GM23338 (cell line): ENCODE results near the gene ECHDC3. TPM values are rescaled to one million over a fixed set of nuclear protein-coding genes. Genes with fewer than 3 reads are reported as not detected.

Experiments used
- ATAC-seq: fragments of 200-7000 bp; cut with Tn5 transposase; 3 replicates; pipeline ENCODE4 v1.9.1; 2020
- DNase-seq: peaks from one replicate; pipeline ENCODE4 v3.0.0-alpha.2; 2015; ENCODE audit warnings: low spot score
- H2AFZ ChIP-seq: fragments of 200-600 bp; sonication (generic); 2 replicates; pipeline ENCODE4 v1.8.0; 2016; ENCODE audit warnings: antibody characterized with exemption, mild to moderate bottlenecking, moderate library complexity
- H3F3A ChIP-seq: fragments of 200-600 bp; sonication (generic); replicated peaks from 2 replicates; pipeline ENCODE4 v1.8.0; 2017; ENCODE audit warnings: antibody characterized with exemption, mixed run types, low read depth
- H3K27ac ChIP-seq: fragments of 200-600 bp; sonication (generic); 2 replicates; pipeline ENCODE4 v1.6.1; 2016; ENCODE audit warnings: low read depth
- H3K27me3 ChIP-seq: fragments of 200-600 bp; sonication (generic); 2 replicates; pipeline ENCODE4 v1.8.0; 2016; ENCODE audit warnings: mild to moderate bottlenecking, mixed run types, moderate library complexity; ENCODE audit not compliant: insufficient read depth
- H3K36me3 ChIP-seq: fragments of 200-600 bp; sonication (generic); 2 replicates; pipeline ENCODE4 v1.8.0; 2016; ENCODE audit warnings: mild to moderate bottlenecking; ENCODE audit not compliant: insufficient read depth
- H3K4me1 ChIP-seq: fragments of 200-600 bp; sonication (generic); 2 replicates; pipeline ENCODE4 v1.8.0; 2016; ENCODE audit warnings: mild to moderate bottlenecking, moderate library complexity; ENCODE audit not compliant: insufficient read depth
- H3K4me2 ChIP-seq: fragments of 200-600 bp; sonication (generic); 2 replicates; pipeline ENCODE4 v1.7.1; 2017; ENCODE audit warnings: mixed run types
- H3K4me3 ChIP-seq: fragments of 200-600 bp; sonication (generic); 2 replicates; pipeline ENCODE4 v1.6.1; 2016; ENCODE audit warnings: mixed run types
- H3K79me2 ChIP-seq: fragments of 200-600 bp; sonication (generic); replicated peaks from 2 replicates; pipeline ENCODE4 v1.8.0; 2017; ENCODE audit warnings: mild to moderate bottlenecking; ENCODE audit not compliant: insufficient read depth
- H3K9me2 ChIP-seq: fragments of 200-600 bp; sonication (generic); 2 replicates; pipeline ENCODE4 v1.8.0; 2017; ENCODE audit not compliant: insufficient read depth
- H4K20me1 ChIP-seq: fragments of 200-600 bp; sonication (generic); replicated peaks from 2 replicates; pipeline ENCODE4 v1.8.0; 2017; ENCODE audit warnings: mild to moderate bottlenecking; ENCODE audit not compliant: insufficient read depth
- H3K27ac Mint-ChIP-seq: 2 replicates; pipeline ENCODE4 v1.8.0; 2020; ENCODE audit warnings: inconsistent platforms, mild to moderate bottlenecking, moderate library complexity, mixed read lengths
- H3K27me3 Mint-ChIP-seq: 3 replicates; pipeline ENCODE4 v1.8.0; 2022; ENCODE audit warnings: low read depth, mild to moderate bottlenecking, moderate library complexity, mixed read lengths, inconsistent platforms; ENCODE audit not compliant: insufficient read depth, poor library complexity
- H3K36me3 Mint-ChIP-seq: 3 replicates; pipeline ENCODE4 v1.8.0; 2021; ENCODE audit warnings: low read depth, mild to moderate bottlenecking, inconsistent platforms, moderate library complexity, mixed read lengths
- H3K4me1 Mint-ChIP-seq: 3 replicates; pipeline ENCODE4 v1.8.0; 2020; ENCODE audit warnings: mild to moderate bottlenecking, inconsistent platforms, mixed read lengths
- H3K4me3 Mint-ChIP-seq: 3 replicates; pipeline ENCODE4 v1.8.0; 2021; ENCODE audit warnings: moderate library complexity, mild to moderate bottlenecking, inconsistent platforms, mixed read lengths
- H3K9me3 Mint-ChIP-seq: 3 replicates; pipeline ENCODE4 v1.8.0; 2020; ENCODE audit warnings: moderate library complexity, mild to moderate bottlenecking, inconsistent platforms, mixed read lengths
- CREB1 ChIP-seq: fragments of 250-450 bp; sonication (Bioruptor Pico); IDR thresholded peaks from 2 replicates; pipeline ENCODE4 v1.5.0; 2020; ENCODE audit warnings: low read depth, mild to moderate bottlenecking, moderate library complexity
- ETS1 ChIP-seq: IDR thresholded peaks from 2 replicates; pipeline ENCODE4 v1.6.1; 2016; ENCODE audit warnings: antibody characterized with exemption
- EZH2phosphoT487 ChIP-seq: fragments of 200-600 bp; sonication (generic); IDR thresholded peaks from one replicate; pipeline ENCODE4 v1.8.1; 2018; ENCODE audit warnings: antibody characterized with exemption; ENCODE audit not compliant: unreplicated experiment
- JUNB ChIP-seq: IDR thresholded peaks from one replicate; pipeline ENCODE4 v1.6.1; 2016; ENCODE audit warnings: antibody characterized with exemption; ENCODE audit not compliant: unreplicated experiment
- NANOG ChIP-seq: IDR thresholded peaks from 2 replicates; pipeline ENCODE4 v1.6.1; 2016; ENCODE audit warnings: antibody characterized with exemption, borderline replicate concordance
- POLR2AphosphoS5 ChIP-seq: IDR thresholded peaks from 2 replicates; pipeline ENCODE4 v1.6.1; 2016; ENCODE audit warnings: antibody characterized with exemption, low read depth
- REST ChIP-seq: IDR thresholded peaks from one replicate; pipeline ENCODE4 v1.6.1; 2018; ENCODE audit warnings: antibody characterized with exemption; ENCODE audit not compliant: unreplicated experiment
- STAT1 ChIP-seq: IDR thresholded peaks from one replicate; pipeline ENCODE4 v1.6.1; 2016; ENCODE audit warnings: antibody characterized with exemption; ENCODE audit not compliant: unreplicated experiment
- ZNF114 ChIP-seq: fragments of 250-450 bp; sonication (Bioruptor Pico); IDR thresholded peaks from 2 replicates; pipeline ENCODE4 v1.5.0; 2020; ENCODE audit warnings: mild to moderate bottlenecking, moderate library complexity
- ZNF331 ChIP-seq: fragments of 250-450 bp; sonication (Bioruptor Pico); IDR thresholded peaks from 2 replicates; pipeline ENCODE4 v1.5.0; 2020; ENCODE audit warnings: low read depth, mild to moderate bottlenecking, moderate library complexity
- ZNF462 ChIP-seq: fragments of 250-450 bp; sonication (Bioruptor Pico); IDR thresholded peaks from 2 replicates; pipeline ENCODE4 v1.5.0; 2020; ENCODE audit warnings: mild to moderate bottlenecking, moderate library complexity
- polyA plus RNA-seq: library from polyadenylated mRNA; unstranded; fragments of >200 nt; fragmentation: Nextera tagmentation; extraction: Ambion mirVana; gene quantifications from 2 replicates; pipeline ENCODE4 v1.2.1, GENCODE V29; 2016
- total RNA-seq: library from RNA; depleted of rRNA; stranded (reverse); fragments of >200 nt; shearing (Covaris generic); gene quantifications from 2 replicates; pipeline ENCODE4 v1.2.3, GENCODE V29; 2014

Gene ECHDC3
- total and polyA plus RNA-seq, 2 experiments from 2014 or later = 16.3 to 50.1 TPM

- TF ChIP-seq ZNF462 = no peak
- no peak for TF ChIP-seq ETS1
Measured at GRCh38 chr10:11748866-11749265, 6.7 kb downstream of the ECHDC3 start (continued).

GRCh38 chr10:11750420-11750819, 8.2 kb downstream of the ECHDC3 start:
- Histone ChIP-seq H3F3A (no peaks in the 10 kb centered on the region), H2AFZ (no peak overlapping the region), H3K27ac (no peak overlapping the region), H3K27me3 (no peaks in the 10 kb centered on the region), H4K20me1 (no peaks in the 10 kb centered on the region), H3K4me1 (no peaks in the 10 kb centered on the region), H3K9me2 (no peaks in the 10 kb centered on the region), H3K4me3 (no peak overlapping the region), H3K79me2 (no peaks in the 10 kb centered on the region), H3K4me2 (no peak overlapping the region), H3K36me3 (peaks cover 8% of the 10 kb centered on the region)
- H3K4me3 Mint-ChIP-seq = no peak overlapping the region
- DNase-seq (no peak), ATAC-seq (no peak)
- H3K36me3 Mint-ChIP-seq = peaks cover 31% of the 10 kb centered on the region; the same call in 2 of the 3 replicates
- H3K9me3 Mint-ChIP-seq = no peaks in the 10 kb centered on the region
- no peak overlapping the region for H3K27ac Mint-ChIP-seq
- peaks cover 2% of the 10 kb centered on the region for H3K27me3 Mint-ChIP-seq
- no peaks in the 10 kb centered on the region for H3K4me1 Mint-ChIP-seq
- TF ChIP-seq EZH2phosphoT487 (no peak), NANOG (no peak), CREB1 (no peak), ZNF331 (no peak), JUNB (no peak), ETS1 (no peak), POLR2AphosphoS5 (no peak), STAT1 (no peak), ZNF114 (CRISPR knock-in tag) (no peak), REST (no peak)
